Activated T-helper 17 cell treated with anti-CD3 and anti-CD28 coated beads, Interleukin-2, amount 50 U/mL, for 72 hours (primary cell): ENCODE measurements around the gene HSPB9. TPM values are rescaled to one million over a fixed set of nuclear protein-coding genes. Genes with fewer than 3 reads are reported as not detected.

Source experiments
- ATAC-seq: fragments of 150-1000 bp; cut with Tn5 transposase; replicated peaks from 2 replicates; pipeline ENCODE4 v1.10.0; 2021; ENCODE audit warnings: mild to moderate bottlenecking, moderate library complexity
- H3K27ac Mint-ChIP-seq: one replicate; pipeline ENCODE4 v1.8.0; 2022; ENCODE audit warnings: mixed read lengths
- H3K27me3 Mint-ChIP-seq: one replicate; pipeline ENCODE4 v1.8.0; 2022; ENCODE audit warnings: mixed read lengths
- H3K36me3 Mint-ChIP-seq: one replicate; pipeline ENCODE4 v1.8.0; 2022; ENCODE audit warnings: low read depth, mild to moderate bottlenecking, mixed read lengths
- H3K4me1 Mint-ChIP-seq: one replicate; pipeline ENCODE4 v1.8.0; 2022; ENCODE audit warnings: mixed read lengths
- H3K4me3 Mint-ChIP-seq: one replicate; pipeline ENCODE4 v1.8.0; 2022; ENCODE audit warnings: mild to moderate bottlenecking, mixed read lengths
- H3K9me3 Mint-ChIP-seq: one replicate; pipeline ENCODE4 v1.8.0; 2022; ENCODE audit warnings: mixed read lengths
- total RNA-seq, 2 donors: library from RNA; stranded (reverse); gene quantifications; one replicate each; pipeline ENCODE4 v1.2.3, GENCODE V29; 2022

HSPB9 gene
- total RNA-seq, 2 donors from 2014 or later, result 0.13 TPM; not detected in 1

- Mint-ChIP-seq H3K4me1 (peaks cover 5% of the 10 kb centered on the region), H3K9me3 (no peaks in the 10 kb centered on the region), H3K4me3 (peak overlapping the region; percentile 8), H3K36me3 (peaks cover 3% of the 10 kb centered on the region), H3K27ac (peak overlapping the region; percentile 95), H3K27me3 (no peaks in the 10 kb centered on the region)
- no peak for ATAC-seq
Measured at GRCh38 chr17:42110301-42111264, 12.0 kb upstream of the HSPB9 start.

GRCh38 chr17:42111265-42111636, 11.4 kb upstream of the HSPB9 start:
- H3K9me3 Mint-ChIP-seq, result no peaks in the 10 kb centered on the region
- H3K4me1 Mint-ChIP-seq, result peaks cover 5% of the 10 kb centered on the region
- no peaks in the 10 kb centered on the region for H3K27me3 Mint-ChIP-seq
- peak overlapping the region; percentile 8 for H3K4me3 Mint-ChIP-seq
- peak overlapping the region; percentile 95 for H3K27ac Mint-ChIP-seq
- peaks cover 9% of the 10 kb centered on the region for H3K36me3 Mint-ChIP-seq
- no peak for ATAC-seq

- H3K36me3 Mint-ChIP-seq, result peaks cover 13% of the 10 kb centered on the region
- H3K27ac Mint-ChIP-seq, result peak overlapping the region; percentile 95
- H3K4me3 Mint-ChIP-seq, result peak overlapping the region; percentile 86
- H3K9me3 Mint-ChIP-seq, result no peaks in the 10 kb centered on the region
- peak; percentile 9 for ATAC-seq
- peaks cover 9% of the 10 kb centered on the region for H3K4me1 Mint-ChIP-seq
- no peaks in the 10 kb centered on the region for H3K27me3 Mint-ChIP-seq
Measured at GRCh38 chr17:42111871-42112551, 10.6 kb upstream of the HSPB9 start.

GRCh38 chr17:42112552-42113176, 9.9 kb upstream of the HSPB9 start, which contains the start of gene DHX58:
Gene DHX58 (minus strand): TSS chr17:42112714. CDS start chr17:42111892, 822 bp downstream.
- Mint-ChIP-seq H3K27ac (peak within 1 kb of the TSS; percentile 95), H3K4me1 (peaks cover 11% of the 10 kb centered on the region), H3K27me3 (no peaks in the 10 kb centered on the region), H3K36me3 (peaks cover 20% of the 10 kb centered on the region), H3K4me3 (peak within 1 kb of the TSS; percentile 86), H3K9me3 (no peaks in the 10 kb centered on the region)
- ATAC-seq, result peak; percentile 90

GRCh38 chr17:42113293-42114069, 9.1 kb upstream of the HSPB9 start:
- Mint-ChIP-seq H3K4me1 (peaks cover 14% of the 10 kb centered on the region), H3K4me3 (no peak overlapping the region), H3K27me3 (no peaks in the 10 kb centered on the region), H3K9me3 (no peaks in the 10 kb centered on the region), H3K36me3 (peaks cover 23% of the 10 kb centered on the region), H3K27ac (no peak overlapping the region)
- ATAC-seq, result no peak

- no peaks in the 10 kb centered on the region for H3K9me3 Mint-ChIP-seq
- H3K4me1 Mint-ChIP-seq, result peaks cover 18% of the 10 kb centered on the region
- peak overlapping the region; percentile 34 for H3K27ac Mint-ChIP-seq
- no peak for ATAC-seq
- peaks cover 28% of the 10 kb centered on the region for H3K36me3 Mint-ChIP-seq
- H3K27me3 Mint-ChIP-seq, result no peaks in the 10 kb centered on the region
- no peak overlapping the region for H3K4me3 Mint-ChIP-seq
Measured at GRCh38 chr17:42114118-42114517, 8.5 kb upstream of the HSPB9 start.

- no peaks in the 10 kb centered on the region for H3K27me3 Mint-ChIP-seq
- peaks cover 17% of the 10 kb centered on the region for H3K4me1 Mint-ChIP-seq
- no peaks in the 10 kb centered on the region for H3K9me3 Mint-ChIP-seq
- peak; percentile 18 for ATAC-seq
- peaks cover 28% of the 10 kb centered on the region for H3K36me3 Mint-ChIP-seq
- peak overlapping the region; percentile 69 for H3K27ac Mint-ChIP-seq
- H3K4me3 Mint-ChIP-seq, result no peak overlapping the region
Measured at GRCh38 chr17:42116705-42117396, 5.8 kb upstream of the HSPB9 start.

GRCh38 chr17:42117397-42118125, 5.0 kb upstream of the HSPB9 start:
- ATAC-seq, result no peak
- H3K27me3 Mint-ChIP-seq, result no peaks in the 10 kb centered on the region
- H3K4me1 Mint-ChIP-seq, result peaks cover 13% of the 10 kb centered on the region
- H3K36me3 Mint-ChIP-seq, result peaks cover 28% of the 10 kb centered on the region
- H3K4me3 Mint-ChIP-seq, result no peak overlapping the region
- no peak overlapping the region for H3K27ac Mint-ChIP-seq
- no peaks in the 10 kb centered on the region for H3K9me3 Mint-ChIP-seq

GRCh38 chr17:42118126-42118510, 4.5 kb upstream of the HSPB9 start:
- ATAC-seq, result no peak
- Mint-ChIP-seq H3K9me3 (no peaks in the 10 kb centered on the region), H3K36me3 (peaks cover 28% of the 10 kb centered on the region), H3K4me1 (peaks cover 13% of the 10 kb centered on the region), H3K4me3 (peak overlapping the region; percentile 9), H3K27me3 (no peaks in the 10 kb centered on the region), H3K27ac (peak overlapping the region; percentile 10)

GRCh38 chr17:42118545-42118944, 4.1 kb upstream of the HSPB9 start:
- Mint-ChIP-seq H3K36me3 (peaks cover 28% of the 10 kb centered on the region), H3K27ac (peak overlapping the region; percentile 10), H3K4me1 (peaks cover 13% of the 10 kb centered on the region), H3K27me3 (no peaks in the 10 kb centered on the region), H3K4me3 (peak overlapping the region; percentile 9), H3K9me3 (no peaks in the 10 kb centered on the region)
- no peak for ATAC-seq

GRCh38 chr17:42119301-42119700, 3.3 kb upstream of the HSPB9 start:
- peak overlapping the region; percentile 10 for H3K27ac Mint-ChIP-seq
- H3K9me3 Mint-ChIP-seq, result no peaks in the 10 kb centered on the region
- H3K4me1 Mint-ChIP-seq, result peaks cover 13% of the 10 kb centered on the region
- no peak for ATAC-seq
- no peaks in the 10 kb centered on the region for H3K27me3 Mint-ChIP-seq
- H3K4me3 Mint-ChIP-seq, result peak overlapping the region; percentile 77
- peaks cover 32% of the 10 kb centered on the region for H3K36me3 Mint-ChIP-seq

- Mint-ChIP-seq H3K36me3 (peaks cover 41% of the 10 kb centered on the region), H3K4me1 (peaks cover 13% of the 10 kb centered on the region)
- ATAC-seq, result peak; percentile 1
Measured at GRCh38 chr17:42120161-42120769, 2.3 kb upstream of the HSPB9 start.

More at GRCh38 chr17:42120161-42120769, 2.3 kb upstream of the HSPB9 start:
- Mint-ChIP-seq H3K27me3 (no peaks in the 10 kb centered on the region), H3K4me3 (peak overlapping the region; percentile 77), H3K27ac (no peak overlapping the region), H3K9me3 (no peaks in the 10 kb centered on the region)
